Lung (tissue), 12 donors: ENCODE measurements around the gene THY1. TPM values are rescaled to one million over a fixed set of nuclear protein-coding genes. Genes with fewer than 3 reads are reported as not detected.

ENCODE experiments used
- ATAC-seq: fragments of 200-7000 bp; cut with Tn5 transposase; one replicate; pipeline ENCODE4 v1.9.1; 2020; ENCODE audit warnings: moderate number of reproducible peaks; ENCODE audit not compliant: insufficient read depth, low FRiP score
- DNase-seq, 3 donors: peaks; one replicate each; pipeline ENCODE4 v3.0.0-alpha.2; 2013 to 2017
- H3K27ac ChIP-seq, 2 donors: one replicate each; pipeline ENCODE4 v1.5.1; 2013; ENCODE audit warnings: mild to moderate bottlenecking in 2 of 2, moderate library complexity in 2 of 2, control low read depth in 1 of 2, inconsistent platforms in 1 of 2, low read depth in 1 of 2, low read length in 1 of 2
- H3K27me3 ChIP-seq, 3 donors: one replicate each; pipeline ENCODE4 v1.5.1; 2013; ENCODE audit warnings: low read length in 2 of 3; ENCODE audit not compliant: control insufficient read depth in 3 of 3, insufficient read depth in 3 of 3
- H3K36me3 ChIP-seq, 4 donors: one replicate each; pipeline ENCODE4 v1.5.1; 2013; ENCODE audit warnings: low read length in 4 of 4, mild to moderate bottlenecking in 1 of 4, moderate library complexity in 1 of 4; ENCODE audit not compliant: control insufficient read depth in 4 of 4, insufficient read depth in 4 of 4
- H3K4me1 ChIP-seq, 5 donors: one replicate each; pipeline ENCODE4 v1.5.1; 2013; ENCODE audit warnings: low read length in 5 of 5, mild to moderate bottlenecking in 2 of 5, moderate library complexity in 1 of 5; ENCODE audit not compliant: control insufficient read depth in 5 of 5, insufficient read depth in 5 of 5
- H3K4me3 ChIP-seq: one replicate; pipeline ENCODE4 v1.5.1; 2013; ENCODE audit warnings: mild to moderate bottlenecking, control low read depth, moderate library complexity
- H3K9ac ChIP-seq, 2 donors: one replicate each; pipeline ENCODE4 v1.5.1; 2013; ENCODE audit warnings: low read length in 2 of 2, control low read depth in 1 of 2; ENCODE audit not compliant: insufficient read depth in 1 of 2
- H3K9me3 ChIP-seq, 4 donors: one replicate each; pipeline ENCODE4 v1.5.1; 2013; ENCODE audit warnings: low read length in 3 of 4, mild to moderate bottlenecking in 1 of 4, moderate library complexity in 1 of 4; ENCODE audit not compliant: control insufficient read depth in 4 of 4, insufficient read depth in 3 of 4
- WGBS, 2 donors: extraction: QIAGEN DNeasy Blood & Tissue Kit; methylation state at CpG; one replicate each; pipeline ENCODE4 v1.1.7; 2013; 5-methylcytosine and 5-hydroxymethylcytosine counted together
- polyA plus RNA-seq, 2 donors: library from polyadenylated mRNA; stranded (reverse); fragments of 200-250 nt; gene quantifications; one replicate each; pipeline ENCODE4 v1.2.1, GENCODE V29; 2013
- total RNA-seq, 2 donors: library from RNA; depleted of rRNA in 1 of 2; stranded (reverse); fragments of >200 nt in 1 of 2; gene quantifications; one replicate each; pipeline ENCODE4 v1.2.1, GENCODE V29; 2014 to 2021
- TF ChIP-seq, protein P1 (sequence below): IDR thresholded peaks from 2 replicates; pipeline ENCODE4 v1.5.1; 2012; ENCODE audit warnings: mild to moderate bottlenecking; ENCODE audit errors: control extremely low read depth, extremely low read depth
- donor health status: control.
- donor health status: control.
- donor health status: Bipolar disorder and iron deficiency.
- donor health status: healthy.
- donor health status: DM: yes; HTN: yes; CAD: no.

THY1 gene
- total and polyA plus RNA-seq, 4 donors: 5.1 to 44.2 (median 13.3) TPM

DNA sequence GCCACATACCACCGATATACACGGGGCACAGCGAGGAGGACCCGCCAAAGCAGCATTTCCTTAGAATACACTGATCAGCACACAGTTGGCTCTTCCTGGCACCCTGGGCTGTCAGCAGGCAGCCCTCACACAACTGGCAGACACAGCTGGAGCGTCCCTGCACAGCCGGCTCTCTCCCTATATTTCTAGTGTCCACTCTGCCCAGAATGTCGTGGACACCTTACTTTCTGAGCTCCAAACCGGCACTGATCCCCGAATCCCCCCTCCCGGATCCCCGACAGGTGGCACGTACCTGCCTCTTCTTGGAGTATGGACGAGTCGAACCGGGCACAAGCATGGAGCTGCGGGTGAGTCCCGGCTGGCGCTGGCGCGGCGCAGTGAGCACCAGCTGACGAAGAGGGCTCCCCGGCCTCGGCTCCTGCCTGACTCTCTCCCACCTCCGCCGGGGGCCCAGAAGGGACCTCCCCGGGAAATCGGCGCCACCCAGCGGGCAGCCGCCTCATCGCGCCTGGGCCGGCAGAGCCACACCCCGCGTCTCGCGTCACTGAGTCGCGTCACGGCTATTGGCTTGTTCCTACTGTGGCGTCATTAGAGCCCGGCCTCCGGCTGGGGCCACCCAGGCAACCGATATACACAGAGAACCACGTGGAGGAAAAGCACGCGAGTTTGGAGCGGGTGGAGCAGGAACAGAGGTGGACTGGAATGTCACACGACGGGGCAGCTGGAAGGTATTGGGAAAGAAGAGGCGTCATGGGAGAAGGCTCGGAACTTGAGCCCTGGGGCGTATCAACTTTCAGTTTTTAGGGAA lies 41.6 kb downstream of the THY1 start, which contains the start of gene USP2:
Gene USP2, minus strand, starts transcription at position 510 of the 808 bp plus-strand sequence. CDS start 8,210 bp downstream, outside the sequence.
- H3K27me3 ChIP-seq: peaks cover 0 to 10% (median 8%) of the 10 kb centered on the region in 3 donors
- peak within 1 kb of the TSS; percentile 33 to 93 for H3K9ac ChIP-seq
- ATAC-seq: peak; percentile 95
- no peak within 1 kb of the TSS for H3K4me3 ChIP-seq
- 0 to 1% methylated on average over 47 to 54 of the region's 54 CpGs for WGBS, 2 donors
- peaks cover 0 to 20% (median 10%) of the 10 kb centered on the region in 5 donors for H3K4me1 ChIP-seq
- no peaks in the 10 kb centered on the region for H3K9me3 ChIP-seq
- TF ChIP-seq, protein P1, sequence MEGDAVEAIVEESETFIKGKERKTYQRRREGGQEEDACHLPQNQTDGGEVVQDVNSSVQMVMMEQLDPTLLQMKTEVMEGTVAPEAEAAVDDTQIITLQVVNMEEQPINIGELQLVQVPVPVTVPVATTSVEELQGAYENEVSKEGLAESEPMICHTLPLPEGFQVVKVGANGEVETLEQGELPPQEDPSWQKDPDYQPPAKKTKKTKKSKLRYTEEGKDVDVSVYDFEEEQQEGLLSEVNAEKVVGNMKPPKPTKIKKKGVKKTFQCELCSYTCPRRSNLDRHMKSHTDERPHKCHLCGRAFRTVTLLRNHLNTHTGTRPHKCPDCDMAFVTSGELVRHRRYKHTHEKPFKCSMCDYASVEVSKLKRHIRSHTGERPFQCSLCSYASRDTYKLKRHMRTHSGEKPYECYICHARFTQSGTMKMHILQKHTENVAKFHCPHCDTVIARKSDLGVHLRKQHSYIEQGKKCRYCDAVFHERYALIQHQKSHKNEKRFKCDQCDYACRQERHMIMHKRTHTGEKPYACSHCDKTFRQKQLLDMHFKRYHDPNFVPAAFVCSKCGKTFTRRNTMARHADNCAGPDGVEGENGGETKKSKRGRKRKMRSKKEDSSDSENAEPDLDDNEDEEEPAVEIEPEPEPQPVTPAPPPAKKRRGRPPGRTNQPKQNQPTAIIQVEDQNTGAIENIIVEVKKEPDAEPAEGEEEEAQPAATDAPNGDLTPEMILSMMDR: peak; percentile 84
- peak; percentile 97 to 98 (median 98) for DNase-seq
- peak within 1 kb of the TSS; percentile 26 to 68 for H3K27ac ChIP-seq
- H3K36me3 ChIP-seq: no peaks in the 10 kb centered on the region

DNA sequence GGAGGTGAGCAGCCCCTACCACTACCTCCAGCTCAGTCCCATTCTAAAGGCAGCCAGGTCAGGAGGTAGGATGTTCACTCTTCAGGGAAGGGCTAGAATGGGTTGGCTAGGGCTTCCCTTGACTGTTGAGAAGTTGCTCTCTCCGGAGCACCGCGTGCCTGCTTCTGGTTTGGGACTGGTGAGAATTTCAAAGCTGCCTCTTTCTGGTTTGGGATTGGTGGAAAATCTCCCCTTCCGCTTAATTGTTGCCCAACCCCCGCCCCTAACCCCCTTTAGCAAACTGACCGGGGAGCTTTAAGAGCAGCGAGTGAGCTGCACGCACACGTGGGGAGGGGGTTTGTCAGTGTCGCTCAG lies 42.2 kb downstream of the THY1 start:
- Histone ChIP-seq H3K4me3 (no peak overlapping the region), H3K27ac (peak overlapping the region in 1 of 2 donors; percentile 68), H3K4me1 (peaks cover 0 to 25% (median 14%) of the 10 kb centered on the region in 5 donors), H3K36me3 (no peaks in the 10 kb centered on the region), H3K9me3 (no peaks in the 10 kb centered on the region), H3K9ac (peak overlapping the region; percentile 33 to 75), H3K27me3 (peaks cover 0 to 10% (median 8%) of the 10 kb centered on the region in 3 donors)
- TF ChIP-seq, protein P1: no peak
- DNase-seq: peak in 1 of 3 donors; percentile 54
- WGBS, 2 donors: 2 to 9% methylated on average over 10 of the region's 10 CpGs
- ATAC-seq: no peak

DNA sequence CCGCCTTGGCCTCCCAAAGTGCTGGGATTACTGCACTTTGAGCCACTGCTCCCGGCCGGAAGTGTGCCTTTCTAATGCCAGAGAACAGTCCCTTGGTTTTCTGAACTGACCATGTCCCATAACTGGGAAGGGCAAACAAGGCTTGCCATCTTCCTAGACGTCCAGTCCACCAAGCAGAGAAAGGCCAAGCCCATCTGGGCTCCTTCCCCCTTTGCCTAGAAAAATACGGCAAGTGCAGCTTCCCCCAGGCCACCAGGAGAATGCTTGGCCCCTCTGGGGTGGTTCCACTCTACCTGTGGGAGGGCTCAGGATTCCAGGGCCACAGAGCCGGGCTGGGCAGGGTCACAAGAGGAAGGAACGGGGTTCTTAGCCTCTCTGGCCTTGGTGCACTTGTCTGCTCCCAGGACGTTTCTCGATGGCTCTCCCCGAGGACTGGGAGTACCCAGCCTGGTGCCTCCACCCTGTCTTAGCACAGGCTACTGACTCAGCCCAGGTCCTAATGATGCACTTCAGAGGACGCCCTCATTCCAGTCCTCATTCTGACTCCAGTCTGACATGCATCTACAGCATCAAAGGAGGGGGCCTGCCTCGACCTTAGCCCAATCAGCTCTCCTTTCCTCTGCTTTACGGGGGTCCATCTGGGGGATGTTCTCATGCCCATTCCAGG lies 42.7 kb downstream of the THY1 start:
- no peak overlapping the region for H3K4me3 ChIP-seq
- peaks cover 0 to 10% (median 8%) of the 10 kb centered on the region in 3 donors for H3K27me3 ChIP-seq
- no peaks in the 10 kb centered on the region for H3K9me3 ChIP-seq
- ATAC-seq (no peak), DNase-seq (no peak)
- peak overlapping the region in 1 of 2 donors; percentile 68 for H3K27ac ChIP-seq
- no peaks in the 10 kb centered on the region for H3K36me3 ChIP-seq
- WGBS, 2 donors: 76 to 77% methylated on average over 13 of the region's 13 CpGs
- TF ChIP-seq, protein P1: no peak
- H3K4me1 ChIP-seq: peaks cover 0 to 30% (median 14%) of the 10 kb centered on the region in 5 donors
- no peak overlapping the region for H3K9ac ChIP-seq
